HG03469 (cell line): Measurements from ENCODE around the gene GFY.

Source experiments
- ATAC-seq: cut with Tn5 transposase; IDR thresholded peaks from one replicate; pipeline ENCODE4 v1.9.1; 2021; ENCODE audit warnings: mild to moderate bottlenecking, moderate library complexity, moderate number of reproducible peaks; ENCODE audit not compliant: unreplicated experiment

Gene GFY

GRCh38 chr19:49408816-49409440 lies 16.3 kb upstream of the GFY start:
- ATAC-seq: no peak

GRCh38 chr19:49409441-49410029 lies 15.7 kb upstream of the GFY start:
- ATAC-seq: no peak

GRCh38 chr19:49411681-49412326 lies 13.4 kb upstream of the GFY start:
- no peak for ATAC-seq

GRCh38 chr19:49413348-49413747 lies 11.8 kb upstream of the GFY start:
- no peak for ATAC-seq

- ATAC-seq: no peak
Measured at GRCh38 chr19:49414256-49414655, 10.9 kb upstream of the GFY start.

- no peak for ATAC-seq
Measured at GRCh38 chr19:49415102-49415809, 9.9 kb upstream of the GFY start.

GRCh38 chr19:49415810-49416200 lies 9.4 kb upstream of the GFY start:
- no peak for ATAC-seq

- no peak for ATAC-seq
Measured at GRCh38 chr19:49417088-49417487, 8.1 kb upstream of the GFY start.

- ATAC-seq: no peak
Measured at GRCh38 chr19:49418511-49418910, 6.7 kb upstream of the GFY start.

GRCh38 chr19:49419173-49419572 lies 6.0 kb upstream of the GFY start:
- no peak for ATAC-seq

GRCh38 chr19:49420227-49420626 lies 5.0 kb upstream of the GFY start:
- ATAC-seq: no peak

- no peak for ATAC-seq
Measured at GRCh38 chr19:49421039-49421877, 3.9 kb upstream of the GFY start.

GRCh38 chr19:49421878-49422202 lies 3.3 kb upstream of the GFY start:
- no peak for ATAC-seq

- no peak for ATAC-seq
Measured at GRCh38 chr19:49422407-49423070, 2.6 kb upstream of the GFY start.

- no peak for ATAC-seq
Measured at GRCh38 chr19:49423071-49423984, 1.9 kb upstream of the GFY start, which contains the start of gene PTH2. Gene PTH2, minus strand, starts transcription at chr19:49423441. Its CDS starts 102 bp downstream, at chr19:49423339.

GRCh38 chr19:49423985-49424303 lies 1.2 kb upstream of the GFY start:
- ATAC-seq: no peak

GRCh38 chr19:49425922-49426592 lies 869 bp downstream of the GFY start:
- ATAC-seq: no peak

GRCh38 chr19:49427339-49427738 lies 2.2 kb downstream of the GFY start:
- ATAC-seq: no peak
